Measurements from ENCODE around the gene SAMD14.

SAMD14 gene

GRCh38 chr17:50120475-50121253, 9.3 kb downstream of the SAMD14 start:
- no peak for TF ChIP-seq CTCF (IDR thresholded peaks at IDR 0.05)
- H3K36me3 Mint-ChIP-seq (ENCODE audit: low read depth): peaks cover 19% of the 10 kb centered on the region
- peaks cover 35% of the 10 kb centered on the region for H3K4me1 Mint-ChIP-seq
- H3K27me3 Mint-ChIP-seq (ENCODE audit: low read depth, poor library complexity): peaks cover 22% of the 10 kb centered on the region
- no peak overlapping the region for H3K4me3 Mint-ChIP-seq
- DNase-seq: no peak
- no peaks in the 10 kb centered on the region for H3K9me3 Mint-ChIP-seq
- H3K27ac Mint-ChIP-seq: no peak overlapping the region

- Mint-ChIP-seq H3K27me3 (ENCODE audit: low read depth, poor library complexity) (peaks cover 19% of the 10 kb centered on the region), H3K36me3 (ENCODE audit: low read depth) (peaks cover 25% of the 10 kb centered on the region), H3K4me1 (peaks cover 42% of the 10 kb centered on the region), H3K4me3 (no peak overlapping the region), H3K9me3 (no peaks in the 10 kb centered on the region), H3K27ac (no peak overlapping the region)
- DNase-seq: no peak
- TF ChIP-seq CTCF (IDR thresholded peaks at IDR 0.05): no peak
These were observed 11.1 kb downstream of the SAMD14 start for GRCh38 chr17:50118828-50119218.

GRCh38 chr17:50118076-50118827, 11.7 kb downstream of the SAMD14 start:
- H3K4me1 Mint-ChIP-seq: peaks cover 42% of the 10 kb centered on the region

GRCh38 chr17:50117202-50118051, 12.5 kb downstream of the SAMD14 start:
- Mint-ChIP-seq H3K9me3 (no peaks in the 10 kb centered on the region), H3K4me1 (peaks cover 42% of the 10 kb centered on the region), H3K36me3 (ENCODE audit: low read depth) (peaks cover 24% of the 10 kb centered on the region), H3K4me3 (peak overlapping the region; percentile 36), H3K27me3 (ENCODE audit: low read depth, poor library complexity) (peaks cover 18% of the 10 kb centered on the region), H3K27ac (no peak overlapping the region)
- peak; percentile 63 for TF ChIP-seq CTCF (IDR thresholded peaks at IDR 0.05)
- DNase-seq: peak; percentile 86

More at GRCh38 chr17:50118076-50118827, 11.7 kb downstream of the SAMD14 start:
- Mint-ChIP-seq H3K36me3 (ENCODE audit: low read depth) (peaks cover 25% of the 10 kb centered on the region), H3K27me3 (ENCODE audit: low read depth, poor library complexity) (peaks cover 19% of the 10 kb centered on the region), H3K9me3 (no peaks in the 10 kb centered on the region), H3K27ac (no peak overlapping the region), H3K4me3 (no peak overlapping the region)
- no peak for DNase-seq
- no peak for TF ChIP-seq CTCF (IDR thresholded peaks at IDR 0.05)

GRCh38 chr17:50115756-50116155, 14.2 kb downstream of the SAMD14 start:
- Mint-ChIP-seq H3K4me1 (peaks cover 56% of the 10 kb centered on the region), H3K36me3 (ENCODE audit: low read depth) (peaks cover 15% of the 10 kb centered on the region), H3K27me3 (ENCODE audit: low read depth, poor library complexity) (peaks cover 12% of the 10 kb centered on the region), H3K27ac (no peak overlapping the region), H3K4me3 (no peak overlapping the region), H3K9me3 (no peaks in the 10 kb centered on the region)
- DNase-seq: no peak
- no peak for TF ChIP-seq CTCF (IDR thresholded peaks at IDR 0.05)

All from nephron progenitor cell (in vitro differentiated cells).